GM10266 (cell line): ENCODE results near the gene SH2D3A.

ENCODE experiments used
- DNase-seq: peaks from one replicate; pipeline ENCODE4 v3.0.0; 2012; ENCODE audit errors: extremely low spot score
- TF ChIP-seq, protein P1 (sequence below): IDR thresholded peaks from 2 replicates; pipeline ENCODE4 v1.5.1; 2012; ENCODE audit warnings: mild to moderate bottlenecking, low read depth; ENCODE audit not compliant: control insufficient read depth, insufficient read depth; ENCODE audit errors: missing control alignments

The SH2D3A gene

DNA sequence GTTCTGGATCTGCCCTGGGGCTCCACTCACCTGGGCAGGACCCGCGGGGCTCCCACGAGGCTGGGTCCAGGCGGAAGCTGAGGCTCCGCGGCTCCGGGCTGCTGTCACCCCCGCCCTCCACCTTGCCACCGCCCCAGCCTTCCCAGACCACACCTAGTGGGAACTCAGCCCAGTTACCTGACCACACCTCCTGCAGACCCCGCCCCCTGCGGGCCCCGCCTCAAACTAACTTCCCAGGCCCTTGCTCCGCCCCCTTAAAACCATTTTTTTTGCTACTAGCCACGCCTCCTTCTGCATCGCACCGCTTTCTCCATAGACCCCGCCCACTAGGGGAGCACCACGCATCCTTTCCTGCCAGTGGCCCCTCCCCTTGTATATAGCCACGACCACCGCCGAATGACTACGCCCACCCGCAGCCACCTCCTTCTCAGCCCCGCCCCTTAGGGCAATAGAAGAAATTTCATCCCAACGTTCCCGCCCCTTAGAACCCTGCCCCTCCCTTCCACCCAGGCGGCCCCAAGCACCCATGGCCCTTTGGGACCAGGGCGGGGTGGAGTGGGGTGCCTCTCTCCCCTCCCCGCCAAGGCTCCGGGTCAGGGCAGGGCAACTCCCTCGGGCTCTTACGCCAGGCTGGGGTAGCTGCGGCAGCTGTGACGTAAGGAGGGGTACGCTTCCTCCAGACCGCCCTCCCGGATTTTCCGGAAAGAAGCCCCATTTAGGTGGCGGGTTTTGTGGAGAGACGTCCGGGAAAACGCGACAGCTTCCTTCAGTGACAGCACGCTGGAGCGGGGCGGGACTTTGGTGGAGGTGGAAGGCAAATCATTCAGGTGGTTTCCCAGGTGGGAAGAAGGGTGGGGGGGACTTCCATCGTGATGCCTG is at the start of gene SH2D3A:
SH2D3A (minus strand) TSS at position 79 of the 879 bp plus-strand sequence. CDS start 3,687 bp downstream, outside the sequence.
- TF ChIP-seq, protein P1, sequence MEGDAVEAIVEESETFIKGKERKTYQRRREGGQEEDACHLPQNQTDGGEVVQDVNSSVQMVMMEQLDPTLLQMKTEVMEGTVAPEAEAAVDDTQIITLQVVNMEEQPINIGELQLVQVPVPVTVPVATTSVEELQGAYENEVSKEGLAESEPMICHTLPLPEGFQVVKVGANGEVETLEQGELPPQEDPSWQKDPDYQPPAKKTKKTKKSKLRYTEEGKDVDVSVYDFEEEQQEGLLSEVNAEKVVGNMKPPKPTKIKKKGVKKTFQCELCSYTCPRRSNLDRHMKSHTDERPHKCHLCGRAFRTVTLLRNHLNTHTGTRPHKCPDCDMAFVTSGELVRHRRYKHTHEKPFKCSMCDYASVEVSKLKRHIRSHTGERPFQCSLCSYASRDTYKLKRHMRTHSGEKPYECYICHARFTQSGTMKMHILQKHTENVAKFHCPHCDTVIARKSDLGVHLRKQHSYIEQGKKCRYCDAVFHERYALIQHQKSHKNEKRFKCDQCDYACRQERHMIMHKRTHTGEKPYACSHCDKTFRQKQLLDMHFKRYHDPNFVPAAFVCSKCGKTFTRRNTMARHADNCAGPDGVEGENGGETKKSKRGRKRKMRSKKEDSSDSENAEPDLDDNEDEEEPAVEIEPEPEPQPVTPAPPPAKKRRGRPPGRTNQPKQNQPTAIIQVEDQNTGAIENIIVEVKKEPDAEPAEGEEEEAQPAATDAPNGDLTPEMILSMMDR: no peak
- DNase-seq: peak; percentile 94

DNA sequence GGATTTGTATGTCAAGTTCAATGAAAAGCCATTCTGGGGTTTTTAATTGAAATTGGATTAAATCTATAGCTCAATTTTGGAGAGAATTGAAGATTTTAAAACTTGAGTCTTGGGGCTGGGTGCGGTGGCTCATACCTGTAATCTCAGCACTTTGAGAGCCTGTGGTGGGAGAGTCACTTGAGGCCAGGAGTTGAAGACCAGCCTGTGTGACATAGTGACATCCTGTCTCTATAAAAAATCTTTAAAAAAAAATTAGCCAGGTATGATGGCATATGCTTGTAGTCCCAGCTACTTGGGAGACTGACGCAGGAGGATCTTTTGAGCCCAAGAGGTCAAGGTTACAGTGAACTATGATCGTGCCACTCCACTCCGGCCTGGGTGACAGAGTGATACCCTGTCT is 46.4 kb upstream of the SH2D3A start:
- TF ChIP-seq, protein P1: no peak
- no peak for DNase-seq

DNA sequence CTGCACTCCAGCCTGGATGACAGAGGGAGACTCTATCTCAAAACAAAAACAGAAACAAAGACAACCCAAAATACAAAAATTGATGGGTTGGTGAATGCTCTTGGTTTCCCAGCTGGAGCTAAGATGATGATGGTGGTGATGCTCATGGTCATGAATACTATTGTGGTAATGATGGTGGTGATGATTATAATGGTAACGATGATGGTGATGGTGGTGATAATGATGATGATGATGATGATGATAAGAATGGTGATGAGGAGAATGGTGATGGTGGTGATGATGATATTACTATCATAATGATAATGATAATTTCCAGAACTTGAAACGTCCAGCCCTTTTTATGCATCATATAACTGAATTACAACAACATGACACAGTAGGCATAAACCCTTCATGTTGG is 45.4 kb upstream of the SH2D3A start:
- DNase-seq: no peak
- TF ChIP-seq, protein P1: no peak

DNA sequence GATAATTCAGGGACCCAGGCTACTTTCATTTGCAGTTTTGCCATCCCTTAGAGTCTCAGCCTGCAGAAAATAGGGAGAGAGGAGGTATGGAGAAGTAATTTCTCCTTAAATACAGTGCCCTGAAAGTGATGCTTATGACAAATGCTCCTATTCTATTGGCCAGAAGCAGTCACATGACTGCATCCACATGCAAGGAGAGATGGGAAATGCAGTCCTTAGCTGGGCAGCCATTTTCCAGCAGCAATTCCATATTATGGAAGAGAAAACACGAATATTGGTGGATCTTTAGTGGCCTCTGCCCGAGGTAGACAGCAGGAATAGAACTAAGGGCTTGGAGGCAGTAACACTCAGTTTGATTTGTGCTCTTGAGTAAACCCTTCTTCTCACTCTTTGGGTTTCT is 44.7 kb upstream of the SH2D3A start:
- TF ChIP-seq, protein P1: no peak
- DNase-seq: no peak

DNA sequence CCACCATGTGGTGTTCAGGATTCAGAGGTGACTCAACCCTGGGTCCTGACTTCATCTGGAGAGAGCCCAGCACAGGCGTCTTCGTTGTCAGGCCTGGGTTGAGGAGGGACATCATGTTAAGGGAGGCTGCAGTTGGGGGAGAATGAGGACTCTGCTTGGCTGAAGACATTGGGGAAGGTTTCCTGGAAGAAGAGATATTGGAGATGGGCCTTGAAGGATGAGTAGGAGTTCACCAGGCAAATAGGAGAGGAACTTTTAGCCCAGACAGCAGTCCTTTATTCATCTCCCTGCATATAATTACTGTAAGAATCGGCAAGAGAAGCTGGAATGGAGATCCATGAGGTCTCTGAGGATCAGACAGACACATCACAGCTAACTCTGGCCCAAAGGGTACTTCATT is 44.1 kb upstream of the SH2D3A start:
- TF ChIP-seq, protein P1: no peak
- no peak for DNase-seq

DNA sequence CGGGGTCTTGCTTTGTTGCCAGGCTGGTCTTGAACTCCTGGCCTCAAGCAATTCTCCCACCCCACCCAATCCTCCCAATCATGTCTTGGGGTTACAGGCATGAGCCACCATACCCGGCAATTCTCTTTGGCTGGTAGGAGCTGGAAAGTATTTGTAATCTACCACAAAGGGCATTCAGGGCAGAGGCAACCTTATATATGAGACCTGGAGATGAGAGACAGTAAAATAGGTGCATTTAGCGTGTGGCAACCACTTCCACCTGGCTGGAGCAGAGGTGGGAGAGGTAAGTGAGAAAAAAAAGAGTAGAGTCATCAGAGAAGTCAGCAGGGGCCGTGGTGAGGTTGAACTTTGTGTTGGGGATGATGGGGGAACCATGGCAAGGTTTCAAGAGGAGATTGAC is 42.0 kb upstream of the SH2D3A start:
- TF ChIP-seq, protein P1: no peak
- no peak for DNase-seq

DNA sequence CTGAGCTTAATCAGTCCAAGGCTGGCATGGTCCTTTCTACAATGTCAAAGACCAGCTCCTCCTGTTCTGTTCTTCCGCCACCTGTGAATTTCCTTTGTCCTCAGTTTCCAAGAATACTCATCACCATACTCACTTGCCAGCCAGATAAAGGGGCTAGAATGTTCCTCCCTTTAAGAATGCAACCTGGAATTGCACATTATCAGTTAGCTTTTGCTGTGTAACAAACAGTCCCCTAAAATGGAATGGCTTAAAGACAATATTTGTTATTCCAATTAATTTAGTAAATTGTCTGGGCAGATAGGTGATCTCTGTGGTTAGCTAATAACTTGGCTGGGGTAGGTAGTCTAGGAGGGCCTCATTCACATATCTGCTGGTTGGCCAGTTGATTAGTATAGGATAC is 41.3 kb upstream of the SH2D3A start:
- no peak for DNase-seq
- TF ChIP-seq, protein P1: no peak
